HG02973 (cell line): ENCODE results near the gene CCL26.
"Not testable (repeated sequence)": the region's sequence is repeated elsewhere in the genome, so short reads cannot be mapped to it uniquely, and the experiment has no call there.

Experiments
- ATAC-seq: cut with Tn5 transposase; IDR thresholded peaks from one replicate; pipeline ENCODE4 v1.9.1; 2021; ENCODE audit warnings: moderate library complexity; ENCODE audit not compliant: unreplicated experiment

CCL26 gene

DNA sequence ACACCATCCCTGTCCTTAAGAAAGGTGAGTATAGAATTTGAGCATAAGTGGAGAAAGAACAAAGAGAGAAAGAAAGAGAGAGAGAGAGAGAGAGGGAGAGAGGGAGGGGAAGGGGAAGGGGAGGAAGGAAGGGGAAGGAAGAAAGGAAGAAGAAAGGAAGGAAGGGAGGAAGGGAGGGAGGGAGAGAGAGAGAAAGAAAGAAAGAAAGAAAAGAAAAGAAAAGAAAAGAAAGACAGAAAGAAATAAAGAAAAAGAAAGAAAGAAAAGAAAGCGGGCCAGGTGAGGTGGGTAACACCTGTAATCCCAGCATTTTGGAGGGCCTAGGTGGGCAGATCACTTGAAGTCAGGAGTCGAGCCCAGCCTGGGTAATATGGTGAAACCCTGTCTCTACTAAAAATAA lies 21.7 kb upstream of the CCL26 start:
- no peak for ATAC-seq

DNA sequence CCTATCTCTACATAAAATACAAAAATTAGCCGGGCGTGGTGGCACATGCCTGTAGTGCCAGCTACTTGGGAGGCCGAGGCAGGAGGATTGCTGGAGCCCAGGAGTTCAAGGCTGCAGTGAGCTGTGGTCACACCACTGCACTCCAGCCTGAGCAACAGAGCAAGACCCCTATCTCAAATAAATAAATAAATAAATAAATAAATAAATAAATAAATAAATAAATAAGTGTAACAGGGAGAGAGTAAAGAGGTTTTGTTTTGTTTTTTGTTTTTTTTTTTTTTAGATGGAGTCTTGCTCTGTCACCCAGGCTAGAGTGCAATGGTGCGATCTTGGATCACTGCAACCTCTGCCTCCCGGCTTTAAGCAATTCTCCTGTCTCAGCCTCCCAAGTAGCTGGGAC lies 20.6 kb upstream of the CCL26 start:
- ATAC-seq = not testable (repeated sequence)

DNA sequence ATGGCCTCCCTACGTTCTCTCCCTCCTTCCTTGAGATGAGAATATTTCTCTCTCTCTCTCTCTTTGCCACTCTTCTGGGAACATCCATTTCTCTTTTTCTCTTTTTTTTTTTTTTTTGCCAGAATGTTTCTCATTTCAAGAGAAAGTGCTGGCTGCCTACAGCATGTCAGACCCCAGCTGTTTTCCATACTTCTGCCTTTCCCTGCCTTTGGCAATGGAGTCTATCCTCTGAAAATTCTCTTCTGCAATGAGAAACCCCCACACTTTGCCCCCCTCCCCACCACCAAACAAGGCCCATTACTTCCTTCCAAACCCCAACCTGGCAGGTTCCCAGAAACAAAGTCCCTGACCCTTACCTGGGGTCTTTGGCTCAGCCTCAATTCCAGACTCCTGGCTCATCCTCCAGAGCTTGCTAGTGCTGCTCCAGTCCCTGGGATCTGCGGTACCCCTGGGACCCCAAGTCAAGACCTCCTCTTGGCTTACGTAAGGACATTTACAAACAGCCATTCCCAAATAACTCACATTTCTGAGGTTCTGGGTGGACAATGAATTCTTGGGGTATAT lies 17.4 kb upstream of the CCL26 start:
- ATAC-seq = no peak

DNA sequence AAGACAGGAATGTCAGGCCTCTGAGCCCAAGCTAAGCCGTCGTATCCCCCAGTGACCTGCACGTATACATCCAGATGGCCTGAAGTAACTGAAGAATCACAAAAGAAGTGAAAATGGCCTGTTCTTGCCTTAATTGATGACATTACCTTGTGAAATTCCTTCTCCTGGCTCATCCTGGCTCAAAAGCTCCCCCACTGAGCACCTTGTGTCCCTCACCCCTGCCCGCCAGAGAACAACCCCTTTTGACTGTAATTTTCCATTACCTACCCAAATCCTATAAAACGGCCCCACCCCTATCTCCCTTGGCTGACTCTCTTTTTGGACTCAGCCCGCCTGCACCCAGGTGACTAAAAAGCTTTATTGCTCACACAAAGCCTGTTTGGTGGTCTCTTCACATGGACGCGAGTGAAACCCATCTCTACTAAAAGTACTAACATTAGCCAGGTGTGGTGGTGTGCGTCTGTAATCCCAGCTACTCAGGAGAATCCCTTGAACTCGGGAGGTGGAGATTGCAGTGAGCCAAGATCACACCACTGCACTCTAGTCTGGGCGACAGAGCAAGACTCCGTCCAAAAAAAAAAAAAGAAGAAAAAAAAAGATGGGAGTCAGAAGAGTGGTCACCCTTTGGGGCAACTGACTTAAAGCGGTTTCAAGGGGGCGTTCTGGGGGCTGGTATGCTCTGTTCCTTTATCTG lies 16.3 kb upstream of the CCL26 start:
- not testable (repeated sequence) for ATAC-seq

DNA sequence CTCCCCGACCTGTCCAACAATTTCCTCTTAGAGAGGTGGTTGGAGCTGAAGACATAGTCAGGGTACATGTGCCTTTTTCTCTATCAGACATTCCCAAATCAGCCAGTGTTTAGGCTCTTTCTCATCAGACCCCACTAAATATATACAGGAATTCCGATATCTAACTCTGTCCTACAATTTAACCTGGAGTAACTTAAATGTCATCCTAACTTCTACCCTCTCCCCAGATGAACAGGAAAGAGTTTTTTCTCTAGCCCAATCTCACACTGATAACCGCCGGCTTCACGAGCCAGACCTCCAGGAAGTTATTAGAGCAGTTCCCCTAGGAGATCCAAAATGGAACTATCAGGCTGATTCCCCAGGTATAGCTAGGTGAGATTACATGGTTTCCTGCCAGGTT lies 11.0 kb upstream of the CCL26 start:
- ATAC-seq = not testable (repeated sequence)

DNA sequence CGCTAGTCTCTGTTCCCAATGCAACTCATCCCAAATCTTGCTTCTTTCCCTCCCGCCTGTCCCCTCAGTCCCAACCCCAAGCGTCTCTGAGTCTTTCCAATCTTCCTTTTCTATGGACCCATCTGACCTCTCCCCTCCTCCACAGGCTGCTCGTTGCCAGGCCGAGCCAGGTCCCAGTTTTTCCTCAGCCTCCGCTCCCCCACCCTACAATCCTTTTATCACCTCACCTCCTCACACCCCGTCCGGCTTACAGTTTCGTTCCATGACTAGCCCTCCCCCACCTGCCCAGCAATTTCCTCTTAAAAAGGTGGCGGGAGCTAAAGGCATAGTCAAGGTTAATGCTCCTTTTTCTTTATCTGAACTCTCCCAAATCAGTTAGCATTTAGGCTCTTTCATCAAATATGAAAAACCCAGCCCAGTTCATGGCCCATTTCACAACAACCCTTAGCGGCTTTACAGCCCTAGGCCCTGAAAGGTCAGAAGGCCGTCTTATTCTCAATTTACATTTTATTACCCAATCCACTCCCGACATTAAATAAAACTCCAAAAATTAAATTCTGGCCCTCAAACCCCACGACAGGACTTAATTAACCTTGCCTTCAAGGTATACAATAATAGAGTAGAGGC lies 8.7 kb upstream of the CCL26 start:
- not testable (repeated sequence) for ATAC-seq

DNA sequence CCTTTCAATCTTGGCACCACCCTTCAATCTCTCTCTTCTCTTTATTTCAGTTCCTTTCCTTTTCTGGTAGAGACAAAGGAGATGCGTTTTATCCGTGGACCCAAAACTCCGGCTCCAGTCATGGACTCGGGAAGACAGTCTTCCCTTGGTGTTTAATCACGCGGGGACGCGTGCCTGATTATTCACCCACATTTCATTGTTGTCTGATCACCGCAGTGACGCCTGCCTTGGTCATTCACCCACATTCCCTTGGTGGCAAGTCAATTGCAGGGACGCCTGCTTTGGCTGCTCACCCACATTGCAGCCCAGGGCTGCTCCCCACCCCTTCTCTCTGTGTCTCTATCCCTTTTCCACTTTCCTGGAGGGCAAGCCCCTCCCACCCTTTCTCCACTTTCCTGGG lies 7.5 kb upstream of the CCL26 start:
- ATAC-seq = not testable (repeated sequence)

DNA sequence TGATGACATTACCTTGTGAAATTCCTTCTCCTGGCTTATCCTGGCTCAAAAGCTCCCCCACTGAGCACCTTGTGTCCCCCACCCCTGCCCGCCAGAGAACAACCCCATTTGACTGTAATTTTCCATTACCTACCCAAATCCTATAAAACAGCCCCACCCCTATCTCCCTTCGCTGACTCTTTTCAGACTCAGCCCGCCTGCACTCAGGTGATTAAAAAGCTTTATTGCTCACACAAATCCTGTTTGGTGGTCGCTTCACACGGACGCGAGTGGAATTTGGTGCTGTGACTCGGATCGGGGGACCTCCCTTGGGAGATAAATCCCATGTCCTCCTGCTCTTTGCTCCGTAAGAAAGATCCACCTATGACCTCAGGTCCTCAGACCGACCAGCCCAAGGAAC lies 7.0 kb upstream of the CCL26 start:
- not testable (repeated sequence) for ATAC-seq

DNA sequence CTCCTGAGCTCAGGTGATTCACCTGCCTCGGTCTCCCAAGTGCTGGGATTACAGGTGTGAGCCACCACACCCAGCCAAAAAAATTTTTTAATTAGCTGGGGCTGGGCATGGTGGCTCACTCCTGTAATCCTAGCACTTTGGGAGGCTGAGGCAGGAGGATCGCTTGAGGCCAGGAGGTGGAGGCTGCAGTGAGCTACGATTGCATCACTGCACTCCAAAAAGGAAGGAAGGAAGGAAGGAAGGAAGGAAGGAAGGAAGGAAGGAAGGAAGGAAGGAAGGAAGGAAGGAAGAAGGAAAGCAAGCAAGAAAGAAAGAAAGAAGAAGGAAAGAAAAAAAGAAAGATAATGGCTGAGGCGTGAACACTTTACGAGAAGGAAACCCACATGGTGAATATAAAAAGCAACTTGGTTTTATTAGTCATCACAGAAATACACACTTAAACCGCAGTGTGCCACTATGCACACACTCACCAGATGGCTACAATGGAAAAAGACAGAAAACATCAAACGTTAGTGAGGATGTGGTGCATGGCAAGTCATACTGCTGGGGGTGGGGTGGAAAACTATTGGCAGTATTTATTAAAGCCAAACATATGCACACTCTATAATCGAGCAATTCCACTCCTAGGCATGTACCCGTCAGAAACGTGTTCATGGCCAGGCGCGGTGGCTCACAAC lies 4.4 kb upstream of the CCL26 start:
- no peak for ATAC-seq

DNA sequence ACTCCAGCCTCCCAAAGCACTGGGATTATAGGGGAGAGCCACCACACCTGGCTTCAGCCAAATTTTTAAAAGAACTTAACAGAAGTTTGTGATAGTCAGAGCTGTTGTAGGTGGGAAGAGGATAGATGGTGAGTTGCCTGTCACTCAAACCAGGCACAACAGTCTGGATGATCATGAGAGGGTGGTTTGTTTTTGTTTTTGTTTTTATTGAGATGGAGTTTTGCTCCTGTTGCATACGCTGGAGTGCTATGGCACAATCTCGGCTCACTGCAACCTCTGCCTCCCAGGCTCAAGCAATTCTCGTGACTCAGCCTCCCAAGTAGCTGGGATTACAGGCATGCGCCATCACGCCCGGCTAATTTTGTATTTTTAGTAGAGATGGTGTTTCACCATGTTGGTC lies 1.9 kb upstream of the CCL26 start:
- ATAC-seq = not testable (repeated sequence)

DNA sequence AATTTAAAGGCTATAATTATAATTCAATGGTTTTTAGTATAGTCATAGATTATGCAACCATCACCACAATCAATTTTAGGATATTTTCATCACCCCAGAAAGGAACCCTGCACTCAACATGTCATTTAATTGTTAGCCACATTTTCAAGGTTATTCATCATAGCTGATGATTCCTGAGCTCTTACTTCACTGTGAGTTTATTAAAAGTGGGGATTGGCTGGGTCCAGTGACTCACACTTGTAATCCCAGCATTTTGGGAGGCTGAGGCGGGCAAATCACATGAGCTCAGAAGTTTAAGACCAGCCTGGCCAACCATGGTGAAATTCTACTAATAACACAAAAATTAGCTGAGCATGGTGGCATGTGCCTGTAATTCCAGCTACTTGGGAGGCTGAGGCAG lies 787 bp downstream of the CCL26 start:
- ATAC-seq = no peak

DNA sequence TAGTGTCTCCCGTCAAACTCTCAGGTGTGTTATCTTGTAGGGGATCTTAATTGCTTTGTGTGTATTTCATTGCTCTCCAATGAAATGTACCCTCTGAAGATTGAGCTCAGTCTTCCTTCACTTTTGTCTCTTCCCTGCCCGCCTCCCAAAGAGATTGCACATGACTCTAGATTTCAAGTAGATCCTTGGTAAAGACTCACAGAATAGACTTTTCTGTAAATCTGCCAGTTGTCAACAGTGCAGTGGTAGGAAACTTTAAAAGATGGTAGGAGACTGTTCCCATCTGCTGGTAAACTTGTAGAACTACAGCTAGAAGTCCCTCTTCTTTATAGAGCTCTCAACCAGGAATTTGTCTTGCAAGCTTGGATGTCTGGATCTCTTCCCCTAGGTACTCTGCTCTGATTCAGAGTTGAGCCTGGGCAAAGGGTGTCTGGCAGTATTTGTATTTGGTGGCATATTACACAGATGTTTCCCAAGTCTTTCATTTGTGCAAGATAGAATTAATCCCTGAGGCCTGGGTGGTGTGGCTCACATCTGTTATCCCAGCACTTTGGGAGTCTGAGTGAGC lies 9.6 kb downstream of the CCL26 start:
- ATAC-seq = no peak

DNA sequence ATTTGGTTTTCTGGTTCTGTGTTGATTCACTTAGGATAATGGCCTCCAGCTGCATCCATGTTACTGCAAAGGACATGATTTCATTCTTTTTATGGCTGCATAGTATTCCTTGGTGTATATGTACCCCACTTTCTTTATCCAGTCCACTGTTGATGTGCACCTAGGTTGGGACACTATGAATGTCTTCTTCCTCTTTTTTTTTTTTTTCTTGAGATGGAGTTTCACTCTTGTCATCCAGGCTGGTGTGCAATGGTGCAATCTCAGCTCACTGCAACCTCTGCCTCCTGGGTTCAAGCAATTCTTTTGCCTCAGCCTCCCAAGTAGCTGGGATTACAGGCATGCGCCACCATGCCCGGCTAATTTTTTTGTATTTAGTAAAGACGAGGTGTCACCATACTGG lies 10.2 kb downstream of the CCL26 start:
- not testable (repeated sequence) for ATAC-seq

DNA sequence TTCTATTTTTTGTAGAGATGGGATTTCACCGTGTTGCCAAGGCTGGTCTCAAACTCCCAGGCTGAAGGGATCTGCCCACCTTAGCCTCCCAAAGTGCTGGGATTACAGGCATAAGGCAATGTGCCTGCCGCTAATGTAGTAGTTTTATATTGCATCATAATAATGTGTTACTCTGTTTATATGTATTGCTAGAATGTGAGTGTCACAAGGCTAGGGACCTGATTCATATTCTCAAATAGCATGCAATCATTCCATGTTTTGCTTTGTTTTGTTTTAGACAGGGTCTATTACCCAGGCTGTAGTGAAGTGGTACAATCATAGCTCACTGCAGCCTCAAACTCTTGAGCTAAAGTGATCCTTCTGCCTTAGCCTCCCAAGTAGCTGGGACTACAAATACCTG lies 13.5 kb downstream of the CCL26 start:
- no peak for ATAC-seq

DNA sequence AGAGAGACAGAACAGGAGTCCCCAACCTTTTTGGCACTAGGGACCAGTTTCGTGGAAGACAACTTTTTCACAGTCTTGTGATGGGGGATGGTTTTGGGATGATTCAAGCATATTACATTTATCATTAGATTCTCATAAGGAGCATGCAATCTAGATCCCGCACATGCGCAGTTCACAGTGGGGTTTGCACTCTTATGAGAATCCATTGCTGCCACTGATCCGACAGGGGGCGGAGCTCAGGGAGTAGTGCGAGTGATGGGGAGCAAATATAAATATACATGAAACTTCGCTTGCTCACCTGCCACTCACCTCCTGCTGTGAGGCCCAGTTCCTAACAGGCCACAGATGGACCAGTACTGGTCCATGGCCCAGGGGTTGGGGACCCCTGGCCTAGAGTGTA lies 14.2 kb downstream of the CCL26 start:
- no peak for ATAC-seq

DNA sequence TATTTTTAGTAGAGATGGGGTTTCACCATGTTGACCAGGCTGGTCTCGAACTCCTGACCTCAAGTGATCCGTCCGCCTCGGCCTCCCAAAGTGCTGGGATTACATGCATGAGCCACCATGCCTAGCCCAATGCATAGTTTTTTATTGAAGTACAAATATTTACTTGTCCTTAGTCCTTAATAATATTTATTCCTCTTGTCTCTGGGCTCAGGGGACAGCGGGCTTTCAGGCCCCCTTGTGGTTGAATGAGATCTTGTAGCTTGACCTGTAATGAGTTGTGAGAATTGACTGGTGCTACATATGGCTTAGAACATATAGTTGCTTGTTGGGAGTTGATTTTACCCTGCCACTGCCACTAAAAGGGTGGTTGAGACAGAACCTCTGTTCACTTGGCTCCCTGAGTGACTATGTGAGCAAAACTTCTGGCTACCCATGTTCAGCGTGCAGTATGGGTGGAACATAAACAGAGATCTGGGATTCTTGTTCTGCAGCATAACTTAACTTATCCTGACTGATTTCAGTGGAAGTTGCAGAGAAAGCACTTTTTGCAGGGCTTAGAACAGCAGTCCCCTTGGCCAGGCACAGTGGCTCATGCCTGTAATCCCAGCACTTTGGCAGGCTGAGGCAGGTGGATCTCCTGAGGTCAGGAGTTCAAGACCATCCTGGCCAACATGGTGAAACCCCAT lies 14.9 kb downstream of the CCL26 start:
- ATAC-seq = no peak

DNA sequence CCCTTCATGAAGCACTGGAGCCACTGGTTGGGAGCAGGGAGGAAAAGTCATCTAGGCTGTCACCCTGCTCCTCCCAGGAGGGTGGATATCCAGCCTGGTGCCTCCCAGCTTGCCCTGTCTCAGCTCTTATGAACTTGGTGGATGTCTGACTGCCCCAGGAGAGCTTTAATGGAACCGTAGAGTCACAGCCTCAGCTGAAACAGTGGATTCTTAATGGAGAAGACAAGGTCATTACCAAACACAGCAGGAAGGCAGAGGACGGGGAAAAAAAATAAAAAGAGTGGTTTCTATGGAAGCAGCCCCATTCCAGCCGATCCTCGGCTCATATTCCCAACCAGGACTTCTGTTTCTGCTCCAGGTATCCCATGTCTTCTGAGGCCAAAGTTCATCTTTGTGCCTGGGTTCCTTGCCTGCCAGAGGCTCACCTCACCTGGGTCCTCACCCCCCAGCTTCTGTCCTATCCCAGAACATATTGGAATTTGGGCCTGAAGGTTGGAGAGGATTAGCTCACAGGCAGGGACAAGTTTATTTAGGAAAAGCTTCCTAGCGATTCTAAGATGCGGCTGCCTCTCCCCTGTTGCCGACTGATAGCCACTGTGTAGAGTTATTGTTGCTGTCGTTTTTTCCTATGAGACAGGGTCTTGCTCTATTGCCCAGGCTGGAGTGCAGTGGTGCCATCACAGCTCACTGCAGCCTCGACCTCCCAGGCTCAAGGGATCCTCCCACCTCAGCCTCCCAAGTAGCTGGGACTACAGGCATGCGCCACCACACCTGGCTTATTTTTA lies 15.6 kb downstream of the CCL26 start:
- no peak for ATAC-seq

DNA sequence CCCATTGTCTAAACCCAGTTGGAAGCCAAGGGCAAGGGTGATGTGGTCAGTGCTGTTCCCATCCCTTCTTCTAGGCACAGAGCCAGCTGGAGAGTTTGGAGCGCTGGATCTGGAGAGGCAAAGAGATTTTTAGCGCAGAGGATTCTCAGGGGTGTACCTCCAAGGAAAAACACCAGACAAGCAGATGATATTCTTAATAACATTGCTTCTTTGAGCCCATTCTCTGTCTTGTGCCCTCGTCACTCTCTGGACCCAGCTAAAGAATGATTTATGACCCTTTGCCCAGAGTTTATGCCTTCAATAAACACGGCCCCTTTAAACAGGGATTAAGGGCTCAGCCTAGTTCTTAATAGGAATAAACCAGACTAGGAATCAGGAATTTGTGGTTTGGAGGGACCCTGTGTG lies 28.6 kb downstream of the CCL26 start:
- no peak for ATAC-seq

DNA sequence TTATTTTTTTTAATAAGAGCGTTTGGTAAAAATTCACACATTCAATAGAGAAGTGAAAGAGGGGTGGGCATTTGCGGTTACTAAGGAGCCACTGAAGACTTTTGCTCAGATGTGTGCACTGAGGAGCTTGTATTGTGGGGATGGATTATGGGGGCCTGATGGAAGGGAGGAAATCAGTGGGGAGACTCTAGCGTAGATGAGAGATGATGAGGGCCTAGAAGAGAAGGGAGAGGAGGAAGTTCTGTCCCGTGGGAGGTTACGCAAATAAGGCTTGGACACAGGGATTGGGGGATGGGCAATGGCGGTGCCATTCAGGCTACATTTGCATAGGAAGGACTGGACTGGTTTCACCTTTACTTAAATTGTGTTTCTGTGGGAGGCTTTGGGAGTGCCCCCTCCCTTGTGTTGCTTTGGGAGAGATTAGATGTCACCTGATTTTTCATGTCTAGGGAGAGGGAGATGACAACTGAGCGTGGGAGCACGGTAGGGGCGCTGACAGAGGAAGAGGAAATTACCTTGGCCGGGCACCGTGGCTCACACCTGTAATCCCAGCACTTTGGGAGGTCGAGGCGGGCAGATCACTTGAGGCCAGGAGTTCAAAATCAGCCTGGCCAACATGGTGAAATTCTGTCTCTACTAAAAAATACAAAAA lies 31.0 kb downstream of the CCL26 start:
- no peak for ATAC-seq
